Measurements from ENCODE around the gene STMND1. TPM values are rescaled to one million over a fixed set of nuclear protein-coding genes. Genes with fewer than 3 reads are reported as not detected.

The STMND1 gene
- total RNA-seq, 4 donors from 2014 or later = not detected

GRCh38 chr6:17098538-17098937 is 3.3 kb upstream of the STMND1 start:
- H3K4me1 ChIP-seq = peaks cover 5 to 23% (median 9%) of the 10 kb centered on the region in 3 donors
- no peak overlapping the region for H3K4me3 ChIP-seq
- no peaks in the 10 kb centered on the region for H3K9me3 ChIP-seq
- peaks cover 0 to 48% (median 0%) of the 10 kb centered on the region in 4 donors for H3K27me3 ChIP-seq
- no peak for TF ChIP-seq CTCF (IDR thresholded peaks at IDR 0.05)
- TF ChIP-seq POLR2A (IDR thresholded peaks at IDR 0.05) = no peak
- H3K36me3 ChIP-seq = no peaks in the 10 kb centered on the region
- intact Hi-C loops (cut with DNase I) = no loop called here
- no peak for DNase-seq
- WGBS, 2 donors = 44% methylated on average over 3 to 4 of the region's 4 CpGs
- H3K27ac ChIP-seq = no peak overlapping the region

- peaks cover 0 to 58% (median 0%) of the 10 kb centered on the region in 4 donors for H3K27me3 ChIP-seq
- TF ChIP-seq POLR2A (IDR thresholded peaks at IDR 0.05) = no peak
- TF ChIP-seq CTCF (IDR thresholded peaks at IDR 0.05) = no peak
- WGBS, 2 donors = 71 to 73% methylated on average over 5 of the region's 5 CpGs
- intact Hi-C loops (cut with DNase I) = no loop called here
- H3K27ac ChIP-seq = no peak overlapping the region
- no peaks in the 10 kb centered on the region for H3K36me3 ChIP-seq
- peaks cover 5 to 23% (median 9%) of the 10 kb centered on the region in 3 donors for H3K4me1 ChIP-seq
- no peak for DNase-seq
- H3K4me3 ChIP-seq = no peak overlapping the region
- H3K9me3 ChIP-seq = no peaks in the 10 kb centered on the region
Observed at GRCh38 chr6:17099401-17100059, 2.3 kb upstream of the STMND1 start.

GRCh38 chr6:17100806-17101205 is 1.0 kb upstream of the STMND1 start:
- WGBS, 2 donors = 61 to 70% methylated on average over 1 of the region's 1 CpG
- TF ChIP-seq CTCF (IDR thresholded peaks at IDR 0.05) = no peak
- no peak for TF ChIP-seq POLR2A (IDR thresholded peaks at IDR 0.05)
- Histone ChIP-seq H3K4me3 (no peak overlapping the region), H3K4me1 (peaks cover 5 to 23% (median 9%) of the 10 kb centered on the region in 3 donors), H3K9me3 (no peaks in the 10 kb centered on the region), H3K27ac (no peak overlapping the region), H3K27me3 (peaks cover 0 to 64% (median 0%) of the 10 kb centered on the region in 4 donors), H3K36me3 (no peaks in the 10 kb centered on the region)
- no peak for DNase-seq
- intact Hi-C loops (cut with DNase I) = no loop called here

GRCh38 chr6:17102258-17102870 is 514 bp downstream of the STMND1 start:
- no peaks in the 10 kb centered on the region for H3K36me3 ChIP-seq
- DNase-seq = no peak
- H3K27ac ChIP-seq = no peak overlapping the region
- no peaks in the 10 kb centered on the region for H3K9me3 ChIP-seq
- WGBS, 2 donors = 32 to 33% methylated on average over 22 to 23 of the region's 23 CpGs
- H3K4me3 ChIP-seq = peak overlapping the region; percentile 27 to 66 (median 42)
- H3K4me1 ChIP-seq = peaks cover 5 to 23% (median 9%) of the 10 kb centered on the region in 3 donors
- peaks cover 0 to 64% (median 0%) of the 10 kb centered on the region in 4 donors for H3K27me3 ChIP-seq
- no peak for TF ChIP-seq CTCF (IDR thresholded peaks at IDR 0.05)
- no peak for TF ChIP-seq POLR2A (IDR thresholded peaks at IDR 0.05)
- intact Hi-C loops (cut with DNase I) = no loop called here

GRCh38 chr6:17103715-17104114 is 1.9 kb downstream of the STMND1 start:
- DNase-seq = no peak
- 83 to 91% methylated on average over 8 of the region's 8 CpGs for WGBS, 2 donors
- Histone ChIP-seq H3K27ac (no peak overlapping the region), H3K36me3 (no peaks in the 10 kb centered on the region), H3K27me3 (peaks cover 0 to 56% (median 0%) of the 10 kb centered on the region in 4 donors), H3K9me3 (no peaks in the 10 kb centered on the region), H3K4me1 (peaks cover 5 to 17% (median 9%) of the 10 kb centered on the region in 3 donors), H3K4me3 (no peak overlapping the region)
- intact Hi-C loops (cut with DNase I) = no loop called here
- TF ChIP-seq CTCF (IDR thresholded peaks at IDR 0.05) (no peak), POLR2A (IDR thresholded peaks at IDR 0.05) (no peak)
